ENCODE measurements around the gene KCNQ1.

The KCNQ1 gene

DNA sequence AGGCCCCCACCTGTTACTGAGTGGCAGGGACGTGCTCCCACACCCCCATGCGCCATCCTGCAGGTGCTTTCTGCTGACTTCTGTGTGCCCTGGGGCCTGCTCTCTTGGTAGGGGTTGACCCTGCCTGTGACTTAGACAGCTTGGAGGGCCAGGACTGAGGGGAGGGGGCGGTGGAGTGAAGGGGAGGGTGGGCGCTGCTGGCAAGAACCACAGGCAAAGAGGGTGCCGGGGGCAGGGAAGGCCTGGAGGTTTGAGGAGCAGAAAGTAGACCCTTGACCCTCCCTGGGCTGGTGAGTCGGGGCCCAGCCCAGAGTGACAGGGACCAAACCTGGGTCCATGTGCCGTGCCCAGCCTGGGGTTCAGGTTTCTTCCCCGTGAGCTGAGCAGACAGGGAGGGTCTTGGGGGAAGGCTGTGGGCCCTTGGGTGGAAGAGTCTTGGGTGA lies 17.8 kb downstream of the KCNQ1 start:
- DNase-seq, result no peak

DNA sequence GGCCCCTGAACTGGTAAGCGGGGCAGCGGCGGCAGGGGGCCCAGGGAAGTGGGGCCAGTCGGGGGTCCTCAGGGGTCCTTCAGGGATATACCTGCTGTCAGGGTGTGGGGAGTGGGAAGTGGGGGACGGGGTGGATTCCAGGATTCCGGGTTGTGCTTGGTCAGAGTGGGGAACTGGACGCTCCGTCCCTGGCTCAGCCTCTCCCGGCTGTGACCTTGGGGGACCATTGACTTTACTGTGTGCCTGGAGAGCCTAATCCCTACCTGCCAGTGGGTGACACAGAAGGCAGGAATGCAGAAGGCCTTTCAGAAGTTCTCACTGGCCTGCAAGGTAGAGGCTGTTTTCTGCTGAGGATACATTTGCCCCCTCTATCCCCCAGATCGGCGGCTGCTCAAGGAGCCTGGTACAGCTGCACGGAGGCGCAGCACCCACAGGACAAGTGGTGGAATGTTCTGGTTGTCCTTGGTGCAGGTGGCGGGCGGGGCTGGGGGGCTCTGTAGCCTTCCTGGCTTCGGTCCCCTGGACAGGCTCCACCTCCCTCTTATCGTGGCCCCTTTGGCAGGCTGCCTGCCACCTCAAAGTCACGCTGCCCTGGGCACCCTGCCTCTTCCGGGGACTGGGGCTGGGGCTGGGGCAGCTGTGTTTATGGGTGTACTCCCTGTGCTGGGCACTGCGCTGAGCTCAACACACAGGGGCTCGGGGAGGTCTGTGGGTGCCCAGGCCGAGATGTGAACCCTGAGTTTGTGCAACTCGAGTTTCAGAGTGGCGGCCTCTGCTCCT lies 18.4 kb downstream of the KCNQ1 start:
- no peak for DNase-seq

DNA sequence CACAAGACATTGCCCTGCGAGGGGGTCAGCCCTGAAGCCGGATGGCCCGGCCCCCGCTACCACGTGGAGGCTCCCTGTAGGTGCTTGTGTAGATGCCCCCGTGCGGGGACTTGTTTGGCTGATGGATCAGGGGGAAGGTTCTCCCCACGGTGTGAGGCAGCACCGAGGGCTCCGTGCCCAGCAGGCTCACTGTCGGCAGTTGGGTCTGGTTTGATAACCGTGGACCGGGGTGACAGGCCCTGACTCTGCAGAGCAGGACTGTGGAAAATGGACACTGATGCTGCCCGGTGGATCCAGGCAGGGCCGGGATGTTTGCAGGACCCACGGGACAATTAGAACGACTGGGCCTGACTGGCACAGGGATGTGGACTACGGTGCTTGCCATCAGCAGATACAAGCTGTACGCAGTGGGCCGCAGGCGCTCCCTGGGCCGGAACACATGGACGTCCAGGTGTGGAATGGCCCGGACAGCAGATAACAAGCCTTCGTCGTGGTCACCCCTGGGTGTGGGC lies 19.0 kb downstream of the KCNQ1 start:
- no peak for DNase-seq

DNA sequence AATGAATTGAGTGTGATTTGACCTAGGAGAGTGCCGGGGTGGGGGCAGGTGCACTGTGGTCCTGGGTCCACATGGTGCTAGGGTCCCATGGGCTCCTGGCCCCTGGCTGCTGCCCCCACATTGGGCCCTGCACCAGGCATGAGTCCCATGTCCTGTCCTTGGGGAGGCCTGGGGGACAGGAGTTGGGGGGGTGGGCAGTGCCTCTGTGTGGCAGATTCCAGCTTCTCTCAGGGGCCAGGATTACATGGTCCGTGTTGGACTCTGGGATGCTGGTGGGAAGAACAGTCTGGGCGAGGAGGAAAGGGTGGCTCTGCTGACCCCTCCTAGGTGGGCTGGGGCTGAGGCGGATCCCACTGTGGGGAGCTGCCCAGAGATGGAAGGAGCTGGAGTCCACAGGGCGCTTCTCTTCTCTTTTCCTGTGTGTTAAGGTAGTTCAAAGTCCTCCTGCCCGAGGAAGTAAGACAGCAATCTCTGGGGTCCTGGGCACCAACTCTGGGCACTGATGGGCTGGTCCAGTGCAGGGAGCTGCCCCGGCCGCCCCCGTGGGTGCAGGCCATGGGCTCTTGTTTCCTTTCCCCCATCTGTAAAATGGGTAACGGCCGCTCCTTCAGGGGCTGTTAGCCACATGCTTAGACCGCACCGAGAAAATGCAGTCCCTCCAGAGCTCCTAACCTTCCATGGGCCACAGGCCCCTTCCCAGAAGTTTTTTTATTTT lies 19.8 kb downstream of the KCNQ1 start:
- no peak for DNase-seq

DNA sequence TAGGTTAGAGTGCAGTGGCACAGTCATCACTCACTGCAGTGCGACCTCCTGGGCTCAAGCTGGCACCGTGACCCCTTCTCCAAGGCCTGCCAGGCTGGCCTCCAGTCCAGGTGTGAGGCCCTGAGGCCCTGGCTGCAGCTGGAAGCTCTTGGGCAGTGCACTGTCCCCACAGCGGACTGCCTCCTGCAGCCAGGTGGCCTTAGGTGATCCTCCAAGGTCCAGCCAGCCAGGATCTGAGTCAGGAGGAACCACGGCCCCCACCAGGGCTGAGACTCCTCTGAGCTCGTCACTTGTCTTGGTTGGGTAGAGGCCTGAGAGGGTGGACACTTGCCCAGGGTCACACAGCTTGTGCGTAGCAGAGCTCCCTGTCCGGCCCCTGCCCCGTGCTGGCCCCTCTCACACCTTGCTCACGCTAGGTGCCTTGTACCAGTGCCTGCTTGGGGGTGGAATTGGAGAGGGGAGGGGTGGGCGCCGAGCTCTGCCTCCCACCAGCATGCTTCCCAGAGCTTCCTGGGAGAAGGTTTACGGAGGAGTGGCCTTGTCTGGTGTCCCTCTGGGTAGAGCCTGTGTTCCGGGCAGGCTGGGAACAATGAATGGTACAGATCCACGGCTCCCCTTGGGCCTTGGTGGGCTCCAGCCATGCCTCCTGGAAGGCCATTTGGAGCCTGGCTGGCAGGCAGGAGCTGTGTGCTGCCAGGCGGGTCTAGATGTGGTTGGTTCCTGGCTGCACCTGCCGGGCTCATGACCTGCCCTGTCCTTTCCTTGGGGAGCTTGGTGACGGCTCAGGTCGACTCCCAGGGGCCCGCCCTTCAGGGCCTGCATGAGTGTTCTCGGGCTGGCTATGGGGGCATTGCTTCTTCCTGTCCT lies 20.6 kb downstream of the KCNQ1 start:
- DNase-seq, result no peak

DNA sequence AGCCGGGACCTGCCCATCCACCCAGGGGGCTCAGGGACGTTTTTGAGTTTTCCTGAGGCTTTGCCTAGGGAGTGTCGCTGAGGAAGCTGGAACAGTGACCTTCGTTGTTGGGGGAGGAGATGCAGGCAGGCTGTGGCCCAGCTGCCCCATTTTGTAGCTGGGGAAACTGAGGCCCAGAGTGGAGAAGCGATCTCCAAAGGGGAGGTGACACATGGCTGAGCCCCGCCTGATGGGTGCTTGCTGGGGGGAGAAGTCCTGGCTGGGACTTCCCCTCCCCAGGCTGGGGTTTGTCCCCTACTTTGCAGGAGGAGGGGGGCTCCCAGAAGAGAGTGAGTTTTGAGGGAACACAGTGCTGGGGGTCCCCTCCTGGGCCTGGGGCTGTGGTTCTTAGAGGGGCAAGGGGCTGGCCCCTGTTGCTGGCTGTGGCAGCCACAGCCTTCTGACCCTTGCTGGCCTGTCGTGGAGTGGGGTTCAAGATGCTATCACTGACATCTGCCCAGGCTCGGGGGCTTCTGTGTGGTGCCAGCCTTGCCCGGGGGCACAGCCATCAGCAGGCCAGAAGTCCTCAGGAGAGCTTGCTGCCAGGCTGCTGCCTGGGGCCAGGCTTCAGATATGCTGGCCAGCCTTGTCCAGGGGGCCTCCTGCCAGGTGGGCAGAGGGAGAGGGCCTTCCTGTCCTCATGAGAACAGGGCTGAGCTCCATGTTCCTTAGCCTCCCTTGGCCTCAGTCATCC lies 21.4 kb downstream of the KCNQ1 start:
- no peak for DNase-seq

DNA sequence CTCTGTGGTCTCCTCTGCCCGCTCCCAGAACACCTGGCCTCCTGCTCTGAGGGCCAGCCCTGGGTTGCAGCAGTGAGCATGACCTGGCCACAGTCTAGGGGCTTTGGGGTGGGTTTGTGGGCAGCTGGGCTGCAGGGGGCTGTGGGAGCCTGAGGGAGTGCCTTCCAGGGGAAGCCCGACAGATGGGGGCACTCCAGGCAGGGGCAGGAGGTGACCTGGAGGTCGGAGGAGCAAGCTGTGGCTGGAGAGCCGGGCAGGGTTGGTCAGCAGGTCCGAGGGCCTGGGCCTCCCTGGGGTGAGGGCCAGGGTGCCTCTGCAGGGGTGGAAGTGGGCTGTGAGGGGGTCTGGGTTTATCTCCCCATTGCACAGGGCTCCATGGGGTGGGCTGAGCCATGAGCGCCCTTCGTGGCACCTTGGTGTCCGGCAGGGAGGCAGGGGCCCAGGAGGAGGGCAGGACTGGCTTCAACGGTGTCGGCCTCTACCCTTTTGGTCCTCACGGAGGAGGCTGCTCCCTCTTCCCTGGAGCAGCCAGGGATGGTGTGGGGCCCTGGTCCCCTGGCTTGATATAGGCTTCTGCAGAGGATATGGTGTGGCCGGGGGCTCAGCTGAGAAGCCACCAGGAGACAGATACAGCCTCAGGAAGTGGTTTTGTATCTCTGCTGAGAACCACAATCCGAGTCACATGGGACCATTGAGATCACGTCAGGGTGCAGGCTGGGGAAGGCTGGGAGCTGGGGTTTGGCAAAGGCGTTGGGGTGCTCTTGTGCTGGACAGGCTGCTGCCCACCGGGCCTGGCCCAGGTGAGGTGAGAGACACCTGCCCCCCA lies 22.3 kb downstream of the KCNQ1 start:
- peak; percentile 50 to 69 for DNase-seq

DNA sequence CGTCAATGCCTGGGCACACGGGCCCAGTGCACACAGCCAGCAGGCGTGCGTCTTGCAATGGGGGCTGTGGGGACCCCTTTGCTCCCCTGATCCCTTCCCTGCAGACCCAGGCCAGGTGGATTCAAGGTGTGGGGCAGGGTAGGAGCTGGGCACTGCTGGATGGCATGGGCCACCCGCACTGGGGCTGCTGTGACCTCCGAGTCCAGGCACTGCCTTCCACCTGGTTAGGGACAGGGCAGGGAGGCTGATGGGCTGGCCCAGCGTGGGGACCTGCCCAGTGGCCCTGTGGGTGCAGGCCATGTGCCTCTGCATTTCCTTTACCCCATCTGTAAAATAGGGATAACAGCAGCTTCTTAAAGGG lies 22.9 kb downstream of the KCNQ1 start:
- no peak for DNase-seq

DNA sequence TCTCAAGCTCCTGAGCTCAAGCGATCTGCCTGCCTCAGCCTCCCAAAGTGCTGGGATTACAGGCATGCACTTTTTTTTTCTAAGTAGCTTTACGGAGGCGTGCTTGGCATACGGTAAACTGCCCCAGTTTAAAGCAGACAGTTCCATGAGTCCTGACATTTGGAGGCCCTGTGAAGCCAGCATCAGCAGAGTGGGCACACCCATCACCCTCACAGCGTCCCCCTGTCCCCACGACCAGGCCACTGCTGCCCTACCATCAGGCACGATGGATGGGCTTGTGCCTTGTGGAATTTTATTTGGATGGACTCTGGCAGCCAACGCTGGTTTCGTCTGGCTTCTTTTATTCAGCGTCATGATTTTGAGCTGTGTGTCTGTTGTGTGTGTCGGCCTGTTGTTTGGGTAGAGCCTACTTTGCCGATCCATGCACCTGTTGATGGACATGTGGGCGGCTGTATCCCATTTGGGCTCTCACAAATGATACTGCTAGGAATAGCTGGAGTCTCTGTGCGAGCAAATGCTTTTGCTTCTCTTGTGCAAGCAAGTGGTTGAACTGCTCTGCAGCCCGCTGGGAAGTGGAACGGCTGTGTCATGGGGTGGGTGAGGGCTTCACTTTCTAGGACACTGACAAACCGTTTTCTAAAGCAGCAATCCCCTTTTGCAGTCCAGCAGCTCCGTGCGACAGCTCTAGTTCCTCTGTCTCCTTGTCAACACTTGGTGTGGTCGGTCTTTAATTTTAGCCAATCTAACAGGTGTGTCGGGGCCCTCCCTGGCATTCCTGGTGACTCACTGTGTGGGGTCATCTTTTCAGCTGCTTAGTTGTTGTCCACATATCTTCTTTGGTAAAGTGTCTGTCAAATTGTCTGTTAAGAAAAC lies 23.8 kb downstream of the KCNQ1 start:
- DNase-seq, result no peak

DNA sequence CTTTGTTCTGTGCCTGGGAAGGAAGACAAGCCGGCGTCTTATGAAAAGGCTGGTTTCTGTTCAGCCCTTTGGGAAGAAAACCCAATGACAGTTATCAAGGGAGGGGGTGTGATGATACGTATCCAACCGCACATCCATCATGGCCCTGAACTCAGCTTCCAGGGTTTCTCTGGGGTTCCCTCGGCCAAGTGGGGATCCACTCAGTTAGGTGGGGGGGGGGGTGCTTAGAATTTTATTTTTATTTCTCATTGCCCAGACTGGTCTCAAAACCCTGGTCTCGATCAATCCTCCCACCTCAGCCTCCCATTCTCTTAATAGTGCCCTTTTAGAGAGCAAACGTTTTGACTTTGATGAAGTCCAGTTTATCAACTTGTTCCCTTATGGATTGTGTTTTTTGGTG lies 25.7 kb downstream of the KCNQ1 start:
- no peak for DNase-seq

DNA sequence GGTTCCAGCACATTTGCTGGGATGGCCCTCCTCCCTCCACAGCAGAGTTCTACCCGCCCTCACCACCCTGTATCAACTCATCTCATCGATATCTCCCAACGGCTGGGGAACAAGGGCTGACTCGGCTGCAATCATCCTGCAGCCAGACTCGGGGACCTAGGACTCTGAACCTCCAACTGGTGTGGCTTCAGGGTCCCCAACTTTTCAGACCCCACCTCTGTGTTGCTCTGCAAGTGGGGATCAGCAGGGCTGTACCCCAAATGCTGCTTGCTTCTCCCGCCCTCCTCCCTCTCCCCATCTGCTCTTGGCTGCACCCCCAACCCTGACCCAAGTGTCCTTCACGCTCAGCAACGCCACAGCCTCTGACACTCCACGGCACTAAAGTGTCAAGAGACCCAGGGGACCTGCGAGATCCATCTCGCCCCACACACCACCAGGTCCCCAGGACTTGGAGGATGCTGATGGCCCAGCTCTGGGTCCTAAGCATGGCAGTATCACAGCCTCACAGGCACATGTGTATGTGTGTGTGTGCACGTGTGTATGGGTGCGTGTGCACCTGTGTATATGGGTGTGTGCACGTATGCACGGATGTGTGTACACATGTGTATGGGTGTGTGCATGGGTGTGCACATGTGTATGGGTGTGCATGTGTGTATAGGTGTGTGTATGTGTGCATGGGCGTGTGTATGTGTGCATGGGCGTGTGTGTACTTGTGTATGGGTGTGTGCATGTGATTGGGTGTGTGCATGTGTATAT lies 26.4 kb downstream of the KCNQ1 start:
- DNase-seq, result no peak

DNA sequence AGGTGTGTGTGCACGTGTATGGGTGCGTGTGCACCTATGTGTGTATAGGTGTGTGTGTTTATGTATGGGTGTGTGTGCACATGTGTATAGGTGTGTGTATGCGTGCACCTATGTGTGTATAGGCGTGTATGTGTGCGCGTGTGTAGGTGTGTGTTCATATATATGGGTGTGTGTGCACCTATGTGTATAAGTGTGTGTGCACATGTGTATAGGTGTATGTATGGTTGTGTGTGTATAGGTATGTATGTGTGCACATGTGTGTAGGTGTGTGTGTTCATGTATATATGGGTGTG lies 26.9 kb downstream of the KCNQ1 start:
- DNase-seq, result no peak

DNA sequence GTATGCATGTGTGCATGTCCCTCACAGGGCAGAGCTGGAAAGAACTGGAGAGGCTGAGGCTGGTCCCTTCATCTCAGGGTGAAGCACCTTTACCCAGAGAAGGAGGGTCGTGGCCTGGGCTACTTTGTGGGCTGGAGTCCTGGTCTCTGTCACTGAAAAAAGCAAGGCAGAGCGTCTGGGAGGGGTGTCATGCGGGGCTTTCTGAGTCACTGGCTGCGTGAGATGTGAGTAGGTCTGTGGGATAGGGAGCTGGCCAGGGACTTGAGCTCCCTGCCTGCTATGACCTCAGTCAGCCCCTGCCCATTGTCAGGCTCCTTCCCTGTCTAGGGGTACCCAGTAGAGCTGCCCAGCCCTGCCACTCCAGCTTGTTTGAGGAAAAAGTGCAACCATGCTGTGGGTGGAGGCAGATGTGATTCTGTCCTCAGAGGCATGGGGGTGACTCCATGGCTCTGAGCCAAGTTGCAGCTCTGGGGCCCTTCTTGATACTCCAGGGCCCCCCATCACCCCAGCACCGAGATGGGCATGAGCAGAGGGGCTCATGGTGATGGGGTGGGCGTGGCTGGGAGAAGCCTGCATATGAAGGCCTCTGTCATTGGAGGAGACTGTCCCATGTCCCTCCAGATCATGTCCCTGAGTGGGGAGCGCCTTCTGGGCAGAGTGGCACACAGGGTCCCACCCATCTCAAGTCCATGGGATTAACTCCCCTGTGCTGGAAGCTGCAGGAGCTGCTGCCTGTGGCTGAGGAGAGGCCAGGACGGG lies 27.8 kb downstream of the KCNQ1 start:
- no peak for DNase-seq

DNA sequence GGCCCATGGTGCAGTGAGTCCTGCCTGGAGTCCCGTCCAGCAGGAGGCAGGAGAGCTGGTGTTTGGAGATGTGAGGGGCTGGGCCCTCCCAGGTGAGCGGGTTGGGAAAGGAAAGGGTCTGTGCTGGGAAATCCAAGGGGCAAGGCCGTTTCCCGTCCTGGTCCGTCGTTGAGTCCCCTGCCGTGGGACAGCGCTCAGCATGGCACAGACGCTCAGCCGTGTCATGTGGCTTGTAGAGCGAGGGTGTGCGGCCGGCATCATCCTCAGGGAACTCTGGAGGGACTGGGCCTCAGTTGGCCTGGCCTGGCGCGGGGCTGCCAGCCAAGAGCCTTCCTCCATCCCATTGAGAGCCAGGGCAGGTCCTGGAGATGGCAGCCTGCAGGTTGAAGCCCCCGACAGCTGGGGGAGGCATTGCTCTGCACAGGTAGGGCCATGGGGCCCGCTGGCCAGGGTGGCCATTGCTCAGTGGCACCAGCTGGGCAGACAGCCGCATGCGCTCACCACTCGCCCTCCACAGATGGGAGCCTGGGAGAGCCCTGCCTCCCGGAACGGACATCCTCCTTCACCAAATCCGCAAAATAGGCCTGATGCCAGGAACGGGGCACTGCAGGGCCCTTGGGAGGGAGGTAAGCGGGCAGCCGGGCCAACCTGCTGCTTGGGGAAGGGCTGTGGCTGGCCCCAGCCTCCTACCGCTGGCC lies 28.7 kb downstream of the KCNQ1 start:
- DNase-seq, result no peak

DNA sequence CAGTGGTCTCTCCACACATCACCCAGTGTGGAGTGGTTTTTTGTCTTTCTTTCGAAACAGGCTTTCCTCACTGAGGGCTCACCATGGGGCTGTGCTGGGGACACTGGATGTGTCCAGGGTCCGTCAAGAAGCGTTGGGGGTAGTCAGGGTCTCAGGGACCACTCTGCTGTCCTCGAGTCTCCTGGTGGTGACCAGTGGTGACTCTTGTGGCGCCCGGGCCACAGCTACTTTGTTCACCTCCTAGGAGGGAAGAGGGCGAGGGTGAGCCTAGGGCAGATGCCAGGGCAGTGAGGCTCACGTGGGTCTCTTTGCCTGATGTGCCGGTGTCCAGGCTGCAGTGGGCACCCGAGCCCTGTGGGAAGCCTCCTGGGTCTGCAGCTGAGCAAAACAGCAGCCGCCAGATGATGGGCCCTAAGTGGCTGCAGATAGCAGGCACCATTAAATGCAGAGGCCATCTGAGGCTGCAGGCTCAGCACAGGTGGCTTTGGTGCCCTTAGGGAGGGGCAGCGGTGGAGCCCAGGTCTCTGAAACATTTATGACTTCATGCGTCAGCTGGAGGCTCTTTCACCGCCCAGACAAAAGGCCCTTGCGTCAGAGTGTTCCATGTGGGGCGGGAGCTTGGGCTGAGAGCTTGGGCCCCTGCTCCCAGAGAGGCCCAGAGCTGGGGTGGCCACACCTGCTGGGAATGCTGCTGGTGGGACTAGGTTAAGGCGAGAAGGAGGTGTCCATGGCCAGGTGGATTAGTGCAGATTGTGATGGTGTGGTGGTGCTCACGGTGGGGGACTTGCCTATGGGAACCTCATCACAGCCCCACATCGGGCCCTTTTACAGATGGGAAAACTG lies 29.5 kb downstream of the KCNQ1 start:
- DNase-seq, result no peak

DNA sequence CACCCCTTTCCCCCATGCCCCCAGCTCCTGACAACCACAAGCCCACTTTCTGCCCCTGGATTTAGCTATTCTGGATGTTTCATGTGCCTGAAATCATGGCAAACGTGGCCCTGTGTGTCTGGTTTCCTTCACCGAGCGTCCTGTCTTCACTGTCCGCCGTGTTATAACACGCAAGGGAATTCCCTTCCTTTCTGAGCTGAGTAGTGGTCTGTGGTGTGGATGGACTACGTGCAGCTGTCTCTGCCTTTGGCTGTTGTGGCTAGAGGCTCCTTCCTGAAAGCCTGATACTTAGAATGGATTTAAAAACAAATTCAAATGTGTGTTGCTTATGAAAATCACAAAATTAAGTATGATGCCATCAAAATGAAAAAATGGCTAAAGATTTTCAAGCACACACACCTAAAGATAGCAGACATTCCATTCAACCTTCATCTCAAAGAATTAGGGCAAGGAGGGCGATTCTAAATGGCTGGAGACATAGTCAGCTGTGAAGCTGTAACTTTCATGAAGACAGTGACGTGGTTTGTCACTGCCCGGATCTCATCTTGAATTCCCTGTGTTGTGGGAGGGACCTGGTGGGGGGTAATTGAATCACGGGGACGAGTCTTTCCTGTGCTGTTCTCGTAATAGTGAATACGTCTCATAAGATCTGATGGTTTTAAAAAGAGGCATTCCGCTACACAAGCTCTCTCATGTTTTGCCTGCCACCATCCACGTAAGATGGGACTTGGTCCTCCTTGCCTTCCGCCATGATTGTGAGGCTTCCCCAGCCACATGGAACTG lies 30.5 kb downstream of the KCNQ1 start:
- DNase-seq, result no peak

DNA sequence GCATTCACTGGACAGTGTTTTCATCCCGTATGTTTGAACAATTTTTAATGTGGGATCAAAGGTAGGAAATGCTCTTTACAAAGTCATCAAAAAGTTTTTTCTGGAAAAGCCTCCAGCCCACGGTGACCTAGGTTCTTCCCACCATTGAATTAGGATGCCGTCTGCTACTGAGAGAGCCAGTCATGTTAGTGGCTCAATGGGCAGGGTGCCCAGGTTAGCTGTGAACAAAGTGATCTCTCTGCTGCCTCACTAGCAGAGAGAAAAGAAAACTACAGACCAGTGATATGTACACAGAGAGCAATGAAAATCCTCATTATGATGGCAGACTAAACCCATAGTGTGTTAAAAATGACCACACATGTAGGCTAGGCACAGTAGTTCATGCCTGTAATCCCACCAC lies 32.4 kb downstream of the KCNQ1 start:
- DNase-seq, result no peak
